SK-N-SH treated with all-trans-retinoic acid at 6 μM for 48 hours (cell line): ENCODE data around the gene DPF3.

Experiments
- ARNTL ChIP-seq: fragments of 450-650 bp; formaldehyde crosslinking; IDR thresholded peaks from 2 replicates; pipeline ENCODE4 v1.5.0; 2020; ENCODE audit warnings: low read depth, mild to moderate bottlenecking, moderate library complexity, borderline replicate concordance
- BACH2 ChIP-seq: fragments of 250-450 bp; sonication (Bioruptor Pico); IDR thresholded peaks from 2 replicates; pipeline ENCODE4 v1.9.0; 2021; ENCODE audit warnings: mild to moderate bottlenecking, borderline replicate concordance
- CSDC2 ChIP-seq: fragments of 250-450 bp; sonication (Bioruptor Pico); IDR thresholded peaks from 2 replicates; pipeline ENCODE4 v1.5.0; 2020; ENCODE audit warnings: mild to moderate bottlenecking, moderate library complexity
- ESRRG ChIP-seq: fragments of 250-450 bp; sonication (Bioruptor Pico); IDR thresholded peaks from 2 replicates; pipeline ENCODE4 v1.6.1; 2021; ENCODE audit warnings: mild to moderate bottlenecking
- GLIS3 ChIP-seq: fragments of 250-450 bp; sonication (Bioruptor Pico); IDR thresholded peaks from 2 replicates; pipeline ENCODE4 v1.5.0; 2020; ENCODE audit warnings: mild to moderate bottlenecking, moderate library complexity
- PPARA ChIP-seq: fragments of 250-450 bp; sonication (Bioruptor Pico); IDR thresholded peaks from 2 replicates; pipeline ENCODE4 v1.5.0; 2020; ENCODE audit warnings: mild to moderate bottlenecking, borderline replicate concordance
- RARB ChIP-seq: fragments of 250-450 bp; sonication (Bioruptor Pico); IDR thresholded peaks from 2 replicates; pipeline ENCODE4 v1.8.0; 2021; ENCODE audit warnings: mild to moderate bottlenecking, moderate library complexity
- SNAI2 ChIP-seq: fragments of 250-450 bp; sonication (Bioruptor Pico); IDR thresholded peaks from 2 replicates; pipeline ENCODE4 v1.5.0; 2020; ENCODE audit warnings: mild to moderate bottlenecking, moderate library complexity
- TF ChIP-seq, protein P1 (sequence below): fragments of 250-450 bp; sonication (Bioruptor Pico); IDR thresholded peaks from 2 replicates; pipeline ENCODE4 v1.5.1; 2020; ENCODE audit warnings: low read depth, mild to moderate bottlenecking, moderate library complexity
- TF ChIP-seq, protein P2 (sequence below): fragments of 250-450 bp; sonication (Bioruptor Pico); IDR thresholded peaks from 2 replicates; pipeline ENCODE4 v1.8.0; 2020; ENCODE audit warnings: mild to moderate bottlenecking, moderate library complexity, borderline replicate concordance
- TF ChIP-seq, protein P3 (sequence below): fragments of 250-450 bp; sonication (Bioruptor Pico); IDR thresholded peaks from 2 replicates; pipeline ENCODE4 v1.5.0; 2020; ENCODE audit warnings: mild to moderate bottlenecking, moderate library complexity

DNA sequence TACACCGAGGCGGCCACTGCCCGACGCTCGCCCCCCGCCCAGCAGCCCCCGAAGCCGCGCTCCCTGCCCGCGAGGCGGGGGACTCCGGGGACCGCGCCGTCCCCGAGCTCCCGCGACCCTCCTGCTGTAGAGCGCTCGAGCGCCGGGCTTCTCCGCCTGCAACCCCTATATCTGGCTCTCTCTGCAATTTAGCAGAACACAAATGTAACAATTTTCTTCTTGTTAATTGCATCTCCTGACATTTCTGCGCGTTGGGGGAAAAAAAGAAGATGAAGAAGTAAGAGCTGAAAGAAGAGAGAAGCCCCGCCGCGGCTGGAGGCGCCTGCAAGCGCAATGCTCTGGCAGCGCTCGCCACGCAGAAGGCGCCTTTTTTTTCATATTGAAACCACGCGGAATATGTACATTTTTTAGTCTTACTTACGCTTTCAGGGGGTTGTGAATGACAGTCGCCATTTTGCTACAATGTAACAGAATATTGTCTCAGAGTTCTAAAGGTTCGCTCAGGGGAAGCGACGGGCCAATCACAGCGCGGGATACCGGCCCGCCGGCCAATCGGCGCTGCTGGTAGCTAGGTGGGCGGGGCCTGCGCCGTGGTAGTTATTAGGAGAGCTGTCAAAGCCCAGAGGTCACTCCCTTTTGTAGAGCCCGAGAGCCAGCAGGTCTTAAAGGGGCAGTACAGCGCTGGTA is at the start of gene DPF3:
- TF ChIP-seq, protein P1, sequence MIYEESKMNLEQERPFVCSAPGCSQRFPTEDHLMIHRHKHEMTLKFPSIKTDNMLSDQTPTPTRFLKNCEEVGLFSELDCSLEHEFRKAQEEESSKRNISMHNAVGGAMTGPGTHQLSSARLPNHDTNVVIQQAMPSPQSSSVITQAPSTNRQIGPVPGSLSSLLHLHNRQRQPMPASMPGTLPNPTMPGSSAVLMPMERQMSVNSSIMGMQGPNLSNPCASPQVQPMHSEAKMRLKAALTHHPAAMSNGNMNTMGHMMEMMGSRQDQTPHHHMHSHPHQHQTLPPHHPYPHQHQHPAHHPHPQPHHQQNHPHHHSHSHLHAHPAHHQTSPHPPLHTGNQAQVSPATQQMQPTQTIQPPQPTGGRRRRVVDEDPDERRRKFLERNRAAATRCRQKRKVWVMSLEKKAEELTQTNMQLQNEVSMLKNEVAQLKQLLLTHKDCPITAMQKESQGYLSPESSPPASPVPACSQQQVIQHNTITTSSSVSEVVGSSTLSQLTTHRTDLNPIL = no peak
- TF ChIP-seq PPARA (CRISPR knock-in tag) = no peak
- no peak for TF ChIP-seq GLIS3
- no peak for TF ChIP-seq CSDC2 (CRISPR knock-in tag)
- TF ChIP-seq, protein P2, sequence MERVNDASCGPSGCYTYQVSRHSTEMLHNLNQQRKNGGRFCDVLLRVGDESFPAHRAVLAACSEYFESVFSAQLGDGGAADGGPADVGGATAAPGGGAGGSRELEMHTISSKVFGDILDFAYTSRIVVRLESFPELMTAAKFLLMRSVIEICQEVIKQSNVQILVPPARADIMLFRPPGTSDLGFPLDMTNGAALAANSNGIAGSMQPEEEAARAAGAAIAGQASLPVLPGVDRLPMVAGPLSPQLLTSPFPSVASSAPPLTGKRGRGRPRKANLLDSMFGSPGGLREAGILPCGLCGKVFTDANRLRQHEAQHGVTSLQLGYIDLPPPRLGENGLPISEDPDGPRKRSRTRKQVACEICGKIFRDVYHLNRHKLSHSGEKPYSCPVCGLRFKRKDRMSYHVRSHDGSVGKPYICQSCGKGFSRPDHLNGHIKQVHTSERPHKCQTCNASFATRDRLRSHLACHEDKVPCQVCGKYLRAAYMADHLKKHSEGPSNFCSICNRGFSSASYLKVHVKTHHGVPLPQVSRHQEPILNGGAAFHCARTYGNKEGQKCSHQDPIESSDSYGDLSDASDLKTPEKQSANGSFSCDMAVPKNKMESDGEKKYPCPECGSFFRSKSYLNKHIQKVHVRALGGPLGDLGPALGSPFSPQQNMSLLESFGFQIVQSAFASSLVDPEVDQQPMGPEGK (CRISPR knock-in tag) = no peak
- TF ChIP-seq, protein P3, sequence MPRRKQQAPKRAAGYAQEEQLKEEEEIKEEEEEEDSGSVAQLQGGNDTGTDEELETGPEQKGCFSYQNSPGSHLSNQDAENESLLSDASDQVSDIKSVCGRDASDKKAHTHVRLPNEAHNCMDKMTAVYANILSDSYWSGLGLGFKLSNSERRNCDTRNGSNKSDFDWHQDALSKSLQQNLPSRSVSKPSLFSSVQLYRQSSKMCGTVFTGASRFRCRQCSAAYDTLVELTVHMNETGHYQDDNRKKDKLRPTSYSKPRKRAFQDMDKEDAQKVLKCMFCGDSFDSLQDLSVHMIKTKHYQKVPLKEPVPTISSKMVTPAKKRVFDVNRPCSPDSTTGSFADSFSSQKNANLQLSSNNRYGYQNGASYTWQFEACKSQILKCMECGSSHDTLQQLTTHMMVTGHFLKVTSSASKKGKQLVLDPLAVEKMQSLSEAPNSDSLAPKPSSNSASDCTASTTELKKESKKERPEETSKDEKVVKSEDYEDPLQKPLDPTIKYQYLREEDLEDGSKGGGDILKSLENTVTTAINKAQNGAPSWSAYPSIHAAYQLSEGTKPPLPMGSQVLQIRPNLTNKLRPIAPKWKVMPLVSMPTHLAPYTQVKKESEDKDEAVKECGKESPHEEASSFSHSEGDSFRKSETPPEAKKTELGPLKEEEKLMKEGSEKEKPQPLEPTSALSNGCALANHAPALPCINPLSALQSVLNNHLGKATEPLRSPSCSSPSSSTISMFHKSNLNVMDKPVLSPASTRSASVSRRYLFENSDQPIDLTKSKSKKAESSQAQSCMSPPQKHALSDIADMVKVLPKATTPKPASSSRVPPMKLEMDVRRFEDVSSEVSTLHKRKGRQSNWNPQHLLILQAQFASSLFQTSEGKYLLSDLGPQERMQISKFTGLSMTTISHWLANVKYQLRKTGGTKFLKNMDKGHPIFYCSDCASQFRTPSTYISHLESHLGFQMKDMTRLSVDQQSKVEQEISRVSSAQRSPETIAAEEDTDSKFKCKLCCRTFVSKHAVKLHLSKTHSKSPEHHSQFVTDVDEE (CRISPR knock-in tag) = no peak
- TF ChIP-seq ARNTL = no peak
- TF ChIP-seq BACH2 (CRISPR knock-in tag) = no peak
- no peak for TF ChIP-seq RARB (CRISPR knock-in tag)
- no peak for TF ChIP-seq SNAI2 (CRISPR knock-in tag)
- no peak for TF ChIP-seq ESRRG (CRISPR knock-in tag)
